GM13976 (cell line): ENCODE results near the gene CDC42SE2.
A peak's percentile ranks its signal among the peaks of the same experiment; 100 is the strongest.

Experiments used
- DNase-seq: peaks from one replicate; pipeline ENCODE4 v3.0.0; 2012; ENCODE audit warnings: low spot score
- in situ Hi-C: fragments of 300-500 bp; cut with MboI; formaldehyde crosslinking; loops from one replicate; pipeline ENCODE4 v1.12.0; 2022; ENCODE audit warnings: low sequenced_read_pairs, mixed read lengths, inconsistent platforms; ENCODE audit not compliant: unreplicated experiment
- TF ChIP-seq, protein P1 (sequence below): IDR thresholded peaks from 2 replicates; pipeline ENCODE4 v1.5.1; 2012; ENCODE audit warnings: borderline replicate concordance, mild to moderate bottlenecking; ENCODE audit not compliant: insufficient read depth; ENCODE audit errors: extremely low read depth, missing control alignments, control extremely low read depth

The CDC42SE2 gene

DNA sequence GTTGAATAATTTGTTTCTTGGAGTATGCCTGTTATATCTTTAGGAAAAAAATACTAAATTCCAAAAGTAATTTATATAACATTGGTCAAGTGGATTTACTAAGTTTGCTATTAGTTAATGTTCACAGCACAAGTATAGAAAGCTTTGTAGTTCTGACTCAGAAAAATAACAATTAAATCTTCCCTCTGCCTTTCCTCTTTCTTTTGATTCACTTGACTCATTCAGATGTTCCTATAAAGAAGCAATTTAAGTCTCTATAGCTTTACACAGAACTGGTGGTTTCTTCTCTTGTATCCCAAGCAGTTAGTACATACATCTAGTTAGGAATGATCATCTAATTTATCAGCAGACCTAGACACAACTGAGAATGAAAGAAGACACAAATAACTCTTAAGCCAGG, 4.5 kb upstream of the CDC42SE2 start:
- TF ChIP-seq, protein P1, sequence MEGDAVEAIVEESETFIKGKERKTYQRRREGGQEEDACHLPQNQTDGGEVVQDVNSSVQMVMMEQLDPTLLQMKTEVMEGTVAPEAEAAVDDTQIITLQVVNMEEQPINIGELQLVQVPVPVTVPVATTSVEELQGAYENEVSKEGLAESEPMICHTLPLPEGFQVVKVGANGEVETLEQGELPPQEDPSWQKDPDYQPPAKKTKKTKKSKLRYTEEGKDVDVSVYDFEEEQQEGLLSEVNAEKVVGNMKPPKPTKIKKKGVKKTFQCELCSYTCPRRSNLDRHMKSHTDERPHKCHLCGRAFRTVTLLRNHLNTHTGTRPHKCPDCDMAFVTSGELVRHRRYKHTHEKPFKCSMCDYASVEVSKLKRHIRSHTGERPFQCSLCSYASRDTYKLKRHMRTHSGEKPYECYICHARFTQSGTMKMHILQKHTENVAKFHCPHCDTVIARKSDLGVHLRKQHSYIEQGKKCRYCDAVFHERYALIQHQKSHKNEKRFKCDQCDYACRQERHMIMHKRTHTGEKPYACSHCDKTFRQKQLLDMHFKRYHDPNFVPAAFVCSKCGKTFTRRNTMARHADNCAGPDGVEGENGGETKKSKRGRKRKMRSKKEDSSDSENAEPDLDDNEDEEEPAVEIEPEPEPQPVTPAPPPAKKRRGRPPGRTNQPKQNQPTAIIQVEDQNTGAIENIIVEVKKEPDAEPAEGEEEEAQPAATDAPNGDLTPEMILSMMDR: no peak
- in situ Hi-C loops: no loop called here
- no peak for DNase-seq

DNA sequence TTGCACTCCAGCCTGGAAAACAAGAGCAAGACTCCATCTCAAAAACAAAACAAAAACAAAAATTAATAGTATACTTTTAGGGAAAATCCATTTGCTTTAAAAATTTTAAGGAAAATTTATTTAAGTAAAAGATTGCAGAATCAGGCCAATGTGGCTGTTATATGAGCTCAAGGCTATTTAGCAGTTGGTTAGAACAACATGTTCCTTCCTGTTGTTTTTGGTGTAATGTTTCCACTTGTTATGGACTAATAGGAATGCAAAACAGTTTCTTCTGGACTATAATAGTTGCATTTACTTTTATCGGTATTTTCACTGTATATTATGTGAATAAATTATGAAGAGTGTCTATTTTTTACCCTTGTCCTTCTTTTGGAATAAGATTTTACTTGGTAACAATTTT, 3.0 kb upstream of the CDC42SE2 start:
- no peak for DNase-seq
- in situ Hi-C loops: no loop called here
- TF ChIP-seq, protein P1: no peak

DNA sequence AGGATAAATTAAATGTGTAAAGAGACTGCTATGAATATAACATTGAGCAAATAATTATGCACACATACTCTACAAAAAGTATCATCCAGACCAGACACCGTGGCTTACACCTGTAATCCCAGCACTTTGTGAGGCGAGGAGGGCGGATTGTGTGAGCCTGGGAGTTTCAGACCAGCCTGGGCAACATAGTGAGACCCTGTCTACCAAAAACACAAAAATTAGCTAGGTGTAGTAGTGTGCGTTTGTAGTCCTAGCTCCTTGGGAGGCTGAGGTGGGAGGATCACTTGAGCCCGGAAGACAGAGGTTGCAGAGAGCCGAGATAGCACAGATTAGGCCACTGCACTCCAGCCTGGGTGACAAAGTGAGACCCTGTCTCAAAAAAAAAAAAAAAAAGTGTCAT, 2.4 kb upstream of the CDC42SE2 start:
- no peak for DNase-seq
- in situ Hi-C loops: no loop called here
- TF ChIP-seq, protein P1: no peak

DNA sequence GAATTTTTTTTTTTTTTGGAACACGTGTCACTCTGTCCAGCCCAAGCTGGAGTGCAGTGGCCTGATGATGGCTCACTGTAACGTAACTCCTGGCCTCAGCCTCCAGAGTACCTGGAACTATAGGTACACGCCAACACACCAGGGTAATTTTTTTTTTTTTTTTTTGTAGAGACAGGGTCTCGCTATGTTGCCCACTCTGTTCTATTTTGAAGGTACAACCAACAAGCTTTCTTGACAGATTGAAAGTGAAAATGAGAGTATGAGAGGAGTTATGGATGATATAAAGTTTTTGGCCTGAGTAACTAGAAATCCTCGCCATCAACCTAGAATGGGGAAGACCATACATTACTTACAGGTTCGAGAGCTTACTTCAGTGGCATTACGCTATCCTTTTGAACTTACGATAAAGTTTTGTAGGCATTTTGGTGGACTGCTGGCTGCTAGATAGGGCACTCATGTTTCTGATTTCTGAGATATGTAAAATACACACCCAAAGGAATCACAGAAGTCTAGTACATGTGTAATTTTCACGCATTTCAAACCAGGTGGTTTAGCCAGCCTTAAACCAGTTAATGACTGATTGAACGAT, 806 bp upstream of the CDC42SE2 start:
- in situ Hi-C loops: no loop called here
- TF ChIP-seq, protein P1: no peak
- DNase-seq: peak; percentile 45

DNA sequence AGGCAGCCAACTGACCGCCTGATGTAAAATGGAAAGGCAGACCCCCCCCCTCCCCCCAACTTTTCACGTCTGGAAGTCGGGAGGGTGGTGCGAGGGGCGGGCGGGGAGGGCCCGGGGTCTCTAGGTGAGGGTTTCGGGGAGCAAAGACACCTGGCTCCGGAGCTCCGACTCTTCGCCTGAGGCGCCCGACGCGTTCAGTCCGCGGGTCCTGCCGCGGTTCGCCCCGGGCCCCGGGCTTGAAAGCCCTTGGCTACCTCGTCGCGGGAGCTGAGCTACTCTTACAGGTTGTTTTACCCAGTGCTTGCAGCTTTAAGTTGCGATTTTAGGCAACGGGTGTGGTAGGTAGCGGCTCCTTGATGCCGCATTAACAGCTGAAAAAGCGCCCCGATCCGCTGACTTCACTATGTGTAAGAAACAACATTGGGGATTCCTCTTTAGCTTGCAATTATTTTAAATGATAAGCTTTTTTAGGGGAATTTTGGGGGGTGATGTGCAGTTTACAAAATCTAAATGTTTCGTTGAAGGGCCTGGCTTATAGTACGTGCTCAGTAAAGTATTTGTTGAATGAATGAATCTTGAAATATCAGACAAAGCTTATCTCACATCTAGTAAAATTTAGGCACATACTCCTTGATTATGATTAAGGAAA, 722 bp downstream of the CDC42SE2 start:
- DNase-seq: no peak
- TF ChIP-seq, protein P1: no peak
- in situ Hi-C loops: loop anchor here (5.0 kb wide), 1 partner anchor 118 kb away; no protein-coding TSS in a partner anchor

DNA sequence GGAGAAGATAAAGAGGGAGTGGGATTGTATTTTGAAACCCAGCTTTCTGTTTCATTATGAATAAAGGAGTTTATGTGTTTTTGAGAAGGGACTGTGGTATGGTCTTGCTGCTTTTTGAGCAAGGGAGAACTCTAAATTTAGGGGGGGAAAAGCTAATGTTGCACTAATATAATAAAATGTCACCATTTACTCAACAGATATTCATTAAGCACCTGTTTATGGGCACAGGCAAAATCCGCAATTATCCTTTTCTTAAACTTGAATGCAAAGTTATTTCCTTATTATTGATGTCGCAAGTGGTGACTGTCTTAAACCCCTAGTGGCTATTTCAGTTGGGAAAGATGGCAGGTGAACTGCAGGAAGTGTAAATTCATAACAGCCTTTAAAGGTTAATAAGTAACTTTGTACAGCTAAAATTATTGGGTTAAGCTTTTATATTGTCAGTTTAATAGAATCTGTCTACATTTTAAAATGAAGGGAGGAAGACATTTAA, 1.5 kb downstream of the CDC42SE2 start:
- DNase-seq: no peak
- TF ChIP-seq, protein P1: peak; percentile 8
- in situ Hi-C loops: loop anchor here (5.0 kb wide), 1 partner anchor 117 kb away; no protein-coding TSS in a partner anchor
